ENCODE data around the gene KLC4. TPM values are rescaled to one million over a fixed set of nuclear protein-coding genes. Genes with fewer than 3 reads are reported as not detected.

Gene KLC4
- total RNA-seq, 1 donor, result 17.7 TPM

DNA sequence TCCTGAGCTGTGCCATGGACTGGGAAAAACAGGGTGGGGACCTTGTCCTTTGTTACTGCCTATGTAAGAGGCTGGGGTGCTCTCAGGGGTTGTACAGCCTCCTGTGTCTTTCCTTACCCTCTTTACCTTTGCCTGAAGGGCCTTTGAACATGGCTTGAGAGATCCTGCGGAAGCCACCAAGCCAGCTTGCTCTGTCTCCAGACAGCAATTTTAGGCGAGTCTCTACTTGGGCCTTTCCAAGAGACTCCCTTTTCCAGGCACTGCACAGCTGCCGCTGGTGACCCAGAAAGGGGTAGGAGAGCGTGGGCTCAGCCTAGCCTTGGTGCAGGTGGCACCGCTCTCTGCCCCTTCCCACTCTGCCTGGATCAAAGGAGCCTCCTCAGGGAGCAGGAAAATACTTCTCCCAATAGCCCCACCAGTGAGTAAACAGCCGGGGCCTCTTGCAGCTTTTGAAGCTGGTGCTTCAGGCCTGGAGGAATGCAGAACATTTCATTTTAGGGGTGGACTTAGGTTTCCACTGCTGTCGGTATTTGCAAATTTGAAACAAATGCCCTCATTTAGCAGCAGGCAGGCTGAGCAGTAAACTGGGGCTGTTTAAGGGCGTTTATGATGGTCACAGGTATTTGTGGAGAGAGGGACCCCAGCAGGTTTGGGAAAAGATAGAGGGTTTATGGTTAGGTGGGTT, 30.6 kb downstream of the KLC4 start:
- H3K4me1 ChIP-seq (ENCODE audit: insufficient read depth, low read length), result peaks cover 37% of the 10 kb centered on the region
- H4K20me1 ChIP-seq (ENCODE audit: insufficient read depth, low read length), result peaks cover 45% of the 10 kb centered on the region
- H3K36me3 ChIP-seq (ENCODE audit: insufficient read depth, low read length), result no peaks in the 10 kb centered on the region
- H2AFZ ChIP-seq (ENCODE audit: low read length), result no peak overlapping the region
- no peak overlapping the region for H3K4me3 ChIP-seq (ENCODE audit: insufficient read depth, low read length)
- H3K4me2 ChIP-seq (ENCODE audit: insufficient read depth, low read length), result no peak overlapping the region
- peak overlapping the region; percentile 35 for H3K27ac ChIP-seq (ENCODE audit: low read depth, low read length)
- no peaks in the 10 kb centered on the region for H3K27me3 ChIP-seq (ENCODE audit: insufficient read depth, low read length)
- H3K79me2 ChIP-seq (ENCODE audit: insufficient read depth, low read length), result peaks cover 81% of the 10 kb centered on the region
- peak; percentile 44 for DNase-seq (ENCODE audit: insufficient read length, low spot score, missing footprints)
- TF ChIP-seq, protein P1, sequence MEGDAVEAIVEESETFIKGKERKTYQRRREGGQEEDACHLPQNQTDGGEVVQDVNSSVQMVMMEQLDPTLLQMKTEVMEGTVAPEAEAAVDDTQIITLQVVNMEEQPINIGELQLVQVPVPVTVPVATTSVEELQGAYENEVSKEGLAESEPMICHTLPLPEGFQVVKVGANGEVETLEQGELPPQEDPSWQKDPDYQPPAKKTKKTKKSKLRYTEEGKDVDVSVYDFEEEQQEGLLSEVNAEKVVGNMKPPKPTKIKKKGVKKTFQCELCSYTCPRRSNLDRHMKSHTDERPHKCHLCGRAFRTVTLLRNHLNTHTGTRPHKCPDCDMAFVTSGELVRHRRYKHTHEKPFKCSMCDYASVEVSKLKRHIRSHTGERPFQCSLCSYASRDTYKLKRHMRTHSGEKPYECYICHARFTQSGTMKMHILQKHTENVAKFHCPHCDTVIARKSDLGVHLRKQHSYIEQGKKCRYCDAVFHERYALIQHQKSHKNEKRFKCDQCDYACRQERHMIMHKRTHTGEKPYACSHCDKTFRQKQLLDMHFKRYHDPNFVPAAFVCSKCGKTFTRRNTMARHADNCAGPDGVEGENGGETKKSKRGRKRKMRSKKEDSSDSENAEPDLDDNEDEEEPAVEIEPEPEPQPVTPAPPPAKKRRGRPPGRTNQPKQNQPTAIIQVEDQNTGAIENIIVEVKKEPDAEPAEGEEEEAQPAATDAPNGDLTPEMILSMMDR (IDR thresholded peaks at IDR 0.05; ENCODE audit: extremely low read depth, low read depth, low read length), result no peak
- no peaks in the 10 kb centered on the region for H3K9me3 ChIP-seq (ENCODE audit: low read depth, low read length)

DNA sequence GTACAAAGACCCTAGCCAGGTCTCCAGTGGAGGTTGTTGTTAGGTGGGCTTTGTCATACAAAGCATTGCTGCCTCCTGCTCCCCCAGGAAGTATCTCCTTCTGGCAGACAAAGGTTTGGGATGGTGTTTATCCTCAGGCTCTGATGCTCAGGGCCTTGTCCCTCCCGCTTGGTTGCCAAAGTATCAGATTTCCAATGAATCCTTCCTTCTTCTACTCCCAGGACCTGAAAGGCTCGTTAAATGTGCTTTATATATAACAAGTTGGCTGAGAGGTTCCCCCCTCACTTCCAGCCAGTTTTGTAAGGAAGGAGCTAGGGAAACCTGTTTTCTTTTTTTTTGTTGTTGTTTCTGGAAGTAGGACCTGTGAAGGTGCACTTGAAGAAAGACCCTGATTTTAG, 31.1 kb downstream of the KLC4 start:
- H3K27me3 ChIP-seq (ENCODE audit: insufficient read depth, low read length), result no peaks in the 10 kb centered on the region
- peaks cover 40% of the 10 kb centered on the region for H3K4me1 ChIP-seq (ENCODE audit: insufficient read depth, low read length)
- H3K4me2 ChIP-seq (ENCODE audit: insufficient read depth, low read length), result no peak overlapping the region
- no peak overlapping the region for H2AFZ ChIP-seq (ENCODE audit: low read length)
- no peak for DNase-seq (ENCODE audit: insufficient read length, low spot score, missing footprints)
- peaks cover 45% of the 10 kb centered on the region for H4K20me1 ChIP-seq (ENCODE audit: insufficient read depth, low read length)
- TF ChIP-seq, protein P1 (IDR thresholded peaks at IDR 0.05; ENCODE audit: extremely low read depth, low read depth, low read length), result no peak
- H3K27ac ChIP-seq (ENCODE audit: low read depth, low read length), result peak overlapping the region; percentile 35
- H3K4me3 ChIP-seq (ENCODE audit: insufficient read depth, low read length), result no peak overlapping the region
- peaks cover 80% of the 10 kb centered on the region for H3K79me2 ChIP-seq (ENCODE audit: insufficient read depth, low read length)
- no peaks in the 10 kb centered on the region for H3K9me3 ChIP-seq (ENCODE audit: low read depth, low read length)
- no peaks in the 10 kb centered on the region for H3K36me3 ChIP-seq (ENCODE audit: insufficient read depth, low read length)

DNA sequence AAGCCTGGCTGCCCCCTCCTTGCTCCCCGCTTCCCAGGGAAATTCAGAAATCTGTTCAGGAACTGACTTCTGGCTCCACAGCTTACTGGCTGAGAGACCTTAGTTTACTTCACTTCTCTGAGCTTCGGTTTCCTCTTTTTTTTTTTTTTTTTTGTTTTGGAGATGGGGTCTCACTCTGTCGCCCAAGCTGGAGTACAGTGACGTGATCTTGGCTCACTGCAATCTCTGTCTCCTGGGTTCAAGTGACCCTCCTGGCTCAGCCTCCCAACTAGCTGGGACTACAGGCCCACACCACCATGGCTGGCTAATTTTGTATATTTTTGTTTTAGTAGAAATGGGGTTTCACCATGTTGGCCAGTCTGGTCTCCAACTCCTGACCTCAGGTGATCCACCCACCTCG, 31.6 kb downstream of the KLC4 start:
- Histone ChIP-seq H3K4me1 (ENCODE audit: insufficient read depth, low read length) (peaks cover 41% of the 10 kb centered on the region), H2AFZ (ENCODE audit: low read length) (no peak overlapping the region), H3K9me3 (ENCODE audit: low read depth, low read length) (no peaks in the 10 kb centered on the region), H4K20me1 (ENCODE audit: insufficient read depth, low read length) (peaks cover 42% of the 10 kb centered on the region), H3K27ac (ENCODE audit: low read depth, low read length) (peak overlapping the region; percentile 35), H3K36me3 (ENCODE audit: insufficient read depth, low read length) (no peaks in the 10 kb centered on the region), H3K27me3 (ENCODE audit: insufficient read depth, low read length) (no peaks in the 10 kb centered on the region), H3K79me2 (ENCODE audit: insufficient read depth, low read length) (peaks cover 82% of the 10 kb centered on the region), H3K4me2 (ENCODE audit: insufficient read depth, low read length) (no peak overlapping the region), H3K4me3 (ENCODE audit: insufficient read depth, low read length) (no peak overlapping the region)
- DNase-seq (ENCODE audit: insufficient read length, low spot score, missing footprints), result no peak
- TF ChIP-seq, protein P1 (IDR thresholded peaks at IDR 0.05; ENCODE audit: extremely low read depth, low read depth, low read length), result no peak

DNA sequence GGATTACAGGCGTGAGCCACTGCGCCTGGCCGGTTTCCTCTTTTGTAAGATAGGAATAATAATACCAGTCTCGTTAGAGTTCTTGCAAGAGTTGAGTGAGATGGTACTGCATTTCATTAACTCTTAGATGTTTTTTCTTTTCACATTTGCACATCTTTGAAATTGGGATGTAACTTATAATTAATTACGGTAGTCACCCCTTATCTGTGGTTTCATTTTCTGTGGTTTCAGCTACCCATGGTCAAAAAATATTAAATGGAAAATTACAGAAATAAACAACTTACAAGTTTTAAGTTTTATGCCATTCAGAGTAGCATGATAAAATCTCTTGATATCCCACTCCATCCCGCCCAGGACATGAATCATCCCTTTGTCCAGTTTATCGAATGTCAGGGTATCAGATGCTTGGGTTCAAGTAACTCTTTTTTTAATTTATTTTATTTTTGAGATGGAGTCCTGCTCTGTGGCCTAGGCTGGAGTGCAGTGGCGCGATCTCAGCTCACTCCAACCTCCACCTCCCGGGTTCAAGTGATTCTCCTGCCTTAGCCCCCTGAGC, 32.1 kb downstream of the KLC4 start:
- Histone ChIP-seq H3K79me2 (ENCODE audit: insufficient read depth, low read length) (peaks cover 83% of the 10 kb centered on the region), H3K4me1 (ENCODE audit: insufficient read depth, low read length) (peaks cover 41% of the 10 kb centered on the region), H3K4me3 (ENCODE audit: insufficient read depth, low read length) (no peak overlapping the region), H3K4me2 (ENCODE audit: insufficient read depth, low read length) (no peak overlapping the region), H4K20me1 (ENCODE audit: insufficient read depth, low read length) (peaks cover 41% of the 10 kb centered on the region), H3K27me3 (ENCODE audit: insufficient read depth, low read length) (no peaks in the 10 kb centered on the region), H3K9me3 (ENCODE audit: low read depth, low read length) (no peaks in the 10 kb centered on the region), H3K27ac (ENCODE audit: low read depth, low read length) (no peak overlapping the region), H2AFZ (ENCODE audit: low read length) (no peak overlapping the region), H3K36me3 (ENCODE audit: insufficient read depth, low read length) (no peaks in the 10 kb centered on the region)
- peak; percentile 57 for DNase-seq (ENCODE audit: insufficient read length, low spot score, missing footprints)
- TF ChIP-seq, protein P1 (IDR thresholded peaks at IDR 0.05; ENCODE audit: extremely low read depth, low read depth, low read length), result no peak
